Subcutaneous adipose tissue (tissue), 4 donors: ENCODE measurements around the gene GOLGA3. TPM values are rescaled to one million over a fixed set of nuclear protein-coding genes. Genes with fewer than 3 reads are reported as not detected.

Experiments
- total RNA-seq, 4 donors: library from RNA; depleted of rRNA; stranded (reverse); fragments of >200 nt; gene quantifications; one replicate each; pipeline ENCODE4 v1.1.0, GENCODE V29; 2016
- TF ChIP-seq, protein P1 (sequence below): fragments of 450-650 bp; IDR thresholded peaks from one replicate; pipeline ENCODE4 v1.5.1; 2016; ENCODE audit warnings: low read depth, mild to moderate bottlenecking, control low read depth, antibody characterized with exemption, moderate library complexity

Gene GOLGA3
- total RNA-seq, 4 donors from 2014 or later = 45.9 to 86.8 (median 60.4) TPM

DNA sequence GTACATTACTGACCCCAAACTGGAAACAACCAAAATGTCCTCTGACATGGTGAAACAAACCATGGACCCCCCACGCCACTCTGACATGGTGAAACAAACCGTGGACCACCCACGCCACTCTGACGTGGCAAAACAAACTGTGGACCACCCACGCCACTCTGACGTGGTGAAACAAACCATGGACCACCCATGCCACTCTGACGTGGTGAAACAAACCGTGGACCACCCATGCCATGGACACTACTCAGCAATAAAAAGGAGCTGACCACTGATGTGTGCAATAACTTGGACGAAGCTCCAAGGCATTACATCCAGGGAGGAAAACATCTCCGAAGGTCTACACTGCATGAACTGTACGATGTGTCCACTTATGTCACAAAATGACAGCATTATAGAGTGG, 3.1 kb upstream of the GOLGA3 start:
- TF ChIP-seq, protein P1, sequence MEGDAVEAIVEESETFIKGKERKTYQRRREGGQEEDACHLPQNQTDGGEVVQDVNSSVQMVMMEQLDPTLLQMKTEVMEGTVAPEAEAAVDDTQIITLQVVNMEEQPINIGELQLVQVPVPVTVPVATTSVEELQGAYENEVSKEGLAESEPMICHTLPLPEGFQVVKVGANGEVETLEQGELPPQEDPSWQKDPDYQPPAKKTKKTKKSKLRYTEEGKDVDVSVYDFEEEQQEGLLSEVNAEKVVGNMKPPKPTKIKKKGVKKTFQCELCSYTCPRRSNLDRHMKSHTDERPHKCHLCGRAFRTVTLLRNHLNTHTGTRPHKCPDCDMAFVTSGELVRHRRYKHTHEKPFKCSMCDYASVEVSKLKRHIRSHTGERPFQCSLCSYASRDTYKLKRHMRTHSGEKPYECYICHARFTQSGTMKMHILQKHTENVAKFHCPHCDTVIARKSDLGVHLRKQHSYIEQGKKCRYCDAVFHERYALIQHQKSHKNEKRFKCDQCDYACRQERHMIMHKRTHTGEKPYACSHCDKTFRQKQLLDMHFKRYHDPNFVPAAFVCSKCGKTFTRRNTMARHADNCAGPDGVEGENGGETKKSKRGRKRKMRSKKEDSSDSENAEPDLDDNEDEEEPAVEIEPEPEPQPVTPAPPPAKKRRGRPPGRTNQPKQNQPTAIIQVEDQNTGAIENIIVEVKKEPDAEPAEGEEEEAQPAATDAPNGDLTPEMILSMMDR = no peak

DNA sequence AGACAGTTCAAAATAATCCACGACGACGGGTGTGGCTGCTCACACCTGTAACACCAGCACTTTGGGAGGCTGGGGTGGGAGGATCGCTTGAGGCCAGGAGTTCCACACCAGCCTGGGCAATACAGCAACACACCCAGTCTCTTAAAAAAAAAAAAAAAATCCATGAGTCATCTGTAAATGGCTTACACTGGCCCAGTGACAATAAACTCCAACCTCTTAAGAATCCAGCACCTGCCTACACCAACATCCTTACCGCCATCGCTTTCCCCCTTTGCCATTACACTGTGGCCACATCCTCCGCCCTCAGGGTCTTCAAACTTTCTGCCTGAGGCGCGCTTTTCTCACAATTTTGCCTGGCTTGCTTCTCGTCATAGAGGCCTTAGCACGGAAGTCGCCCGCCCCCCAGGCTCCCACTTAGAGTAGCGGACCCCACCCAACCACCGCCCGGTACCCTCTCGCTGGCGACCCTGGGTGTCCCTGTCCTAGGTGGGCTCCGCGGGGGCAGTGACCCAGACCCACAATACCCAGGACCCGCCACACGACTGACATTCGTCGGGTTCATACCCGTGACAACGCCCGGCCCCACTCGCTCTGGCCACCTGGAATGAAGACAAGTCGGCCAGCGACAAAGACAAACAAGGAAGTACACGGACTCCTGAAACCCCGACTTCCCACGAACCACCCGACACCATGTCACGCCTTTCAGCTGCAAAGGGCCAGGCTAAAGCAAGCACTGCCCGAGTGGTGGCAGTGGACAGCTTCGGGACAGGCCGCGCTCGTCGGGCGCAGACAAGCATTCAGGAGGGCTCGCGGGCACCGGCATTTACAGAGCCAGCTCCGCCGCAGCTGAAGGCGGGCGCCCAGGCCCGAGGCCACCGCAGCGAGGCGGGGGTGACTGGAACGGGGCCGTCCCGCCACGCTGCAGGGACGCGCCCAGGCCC, 636 bp downstream of the GOLGA3 start:
- TF ChIP-seq, protein P1 = no peak

DNA sequence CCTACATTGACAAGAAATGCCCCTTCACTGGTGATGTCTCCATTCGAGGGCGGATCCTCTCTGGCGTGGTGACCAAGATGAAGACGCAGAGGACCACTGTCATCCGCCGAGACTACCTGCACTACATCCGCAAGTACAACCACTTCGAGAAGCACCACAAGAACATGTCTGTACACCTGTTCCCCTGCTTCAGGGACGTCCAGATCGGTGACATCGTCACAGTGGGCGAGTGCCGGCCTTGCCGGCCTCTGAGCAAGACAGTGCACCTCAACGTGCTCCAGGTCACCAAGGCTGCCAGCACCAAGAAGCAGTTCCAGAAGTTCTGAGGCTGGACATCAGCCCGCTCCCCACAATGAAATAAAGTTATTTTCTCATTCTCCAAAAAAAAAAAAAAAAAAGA, 2.8 kb downstream of the GOLGA3 start:
- TF ChIP-seq, protein P1 = no peak

DNA sequence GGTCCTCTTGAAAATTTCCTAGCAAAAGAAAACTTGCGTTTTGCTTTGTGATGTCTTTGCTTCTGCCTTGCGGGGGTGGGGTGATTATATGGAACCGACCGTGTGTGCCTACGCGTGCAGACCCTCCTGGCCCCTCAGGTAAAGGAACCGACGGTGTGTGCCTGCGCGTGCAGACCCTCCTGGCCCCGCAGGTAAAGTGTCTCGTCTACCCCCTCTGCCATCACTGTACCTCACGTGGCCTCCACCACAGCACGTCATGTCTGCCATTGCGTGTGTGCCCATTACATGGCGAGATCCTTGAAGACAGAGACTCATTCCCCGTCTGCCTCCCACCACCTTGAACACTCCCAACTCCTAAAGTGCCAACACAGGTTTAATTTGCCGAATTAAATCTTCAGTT, 3.6 kb downstream of the GOLGA3 start:
- TF ChIP-seq, protein P1 = no peak

DNA sequence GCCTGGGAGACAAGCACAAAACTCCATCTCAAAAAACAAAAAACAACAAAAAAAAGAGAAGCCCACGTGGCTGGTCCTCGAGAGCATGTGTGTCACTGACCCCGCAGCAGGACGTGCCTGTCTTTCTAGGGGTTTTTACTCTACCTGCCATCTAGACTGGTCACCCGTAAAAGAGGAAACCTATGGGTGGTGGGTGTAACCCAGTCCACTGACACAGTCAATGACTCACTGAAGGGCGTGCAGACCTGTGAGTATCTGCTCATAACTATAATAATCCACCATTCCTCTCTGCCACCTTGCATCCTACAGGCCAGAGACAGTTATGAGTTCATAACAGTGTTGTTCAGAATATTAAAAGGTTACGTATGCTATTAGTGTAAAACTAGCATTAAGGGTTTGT, 4.6 kb downstream of the GOLGA3 start:
- TF ChIP-seq, protein P1 = no peak

DNA sequence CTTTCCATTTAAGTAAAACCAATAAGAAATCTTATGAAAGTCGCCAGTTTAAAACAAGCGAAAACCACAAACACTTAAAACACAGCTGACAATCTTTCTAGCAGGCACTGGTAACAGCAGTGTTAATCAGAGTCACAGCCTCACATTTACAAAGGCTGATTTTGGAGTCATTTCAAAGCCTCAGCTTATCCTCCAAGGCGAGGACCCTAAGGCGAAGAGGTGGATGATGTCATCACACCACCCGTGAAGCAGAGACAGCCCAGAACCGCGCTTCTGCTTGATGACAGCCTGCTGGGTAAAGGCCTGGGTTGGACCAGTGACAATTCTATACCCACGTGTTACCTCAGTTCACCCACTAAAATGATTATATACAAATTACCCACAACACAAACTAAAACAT, 10.1 kb downstream of the GOLGA3 start:
- TF ChIP-seq, protein P1 = no peak

DNA sequence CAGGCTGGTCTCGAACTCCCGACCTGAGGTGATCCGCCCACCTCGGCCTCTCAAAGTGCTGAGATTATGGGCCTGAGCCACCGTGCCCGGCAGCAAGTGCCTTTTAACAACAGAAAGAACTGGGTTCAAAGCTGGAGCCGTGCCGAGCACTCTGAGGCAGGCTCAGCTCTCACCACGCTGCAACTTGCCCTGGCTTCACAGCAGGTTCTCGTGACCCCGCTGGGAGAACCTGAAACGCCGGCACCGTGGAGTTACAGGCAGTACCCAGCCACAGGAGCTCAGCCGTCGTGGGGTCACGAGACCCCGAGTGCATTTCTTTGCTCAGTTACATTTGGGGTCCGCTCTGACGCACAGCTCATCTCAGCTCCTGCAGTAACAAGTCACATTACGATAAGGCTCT, 14.4 kb downstream of the GOLGA3 start:
- TF ChIP-seq, protein P1 = no peak
